ENCODE data around the gene TMSB15B.
A peak's percentile ranks its signal among the peaks of the same experiment; 100 is the strongest.
"Not testable (repeated sequence)": the region's sequence is repeated elsewhere in the genome, so short reads cannot be mapped to it uniquely, and the experiment has no call there.

Gene TMSB15B

GRCh38 chrX:103962411-103963278 lies at the start of gene TMSB15B:
TSS of gene TMSB15B (plus strand) at chrX:103962627.
- not testable (repeated sequence) for H3K27ac ChIP-seq

- TF ChIP-seq CTCF (IDR thresholded peaks at IDR 0.05): no peak
- no peak for TF ChIP-seq ZFX (IDR thresholded peaks at IDR 0.05; ENCODE audit: borderline replicate concordance)
- no peak overlapping the region for H3K27ac ChIP-seq
Observed at GRCh38 chrX:103913356-103914020, 48.9 kb upstream of the TMSB15B start.

GRCh38 chrX:103918050-103918449 lies 44.4 kb upstream of the TMSB15B start:
- TF ChIP-seq ZFX (IDR thresholded peaks at IDR 0.05; ENCODE audit: borderline replicate concordance): no peak
- peak; percentile 62 for TF ChIP-seq CTCF (IDR thresholded peaks at IDR 0.05)
- H3K27ac ChIP-seq: peak overlapping the region; percentile 67

GRCh38 chrX:103918571-103919269 lies 43.7 kb upstream of the TMSB15B start:
- TF ChIP-seq ZFX (IDR thresholded peaks at IDR 0.05; ENCODE audit: borderline replicate concordance): no peak
- TF ChIP-seq CTCF (IDR thresholded peaks at IDR 0.05): no peak
- peak overlapping the region; percentile 67 for H3K27ac ChIP-seq

- peak overlapping the region; percentile 67 for H3K27ac ChIP-seq
- TF ChIP-seq CTCF (IDR thresholded peaks at IDR 0.05) (peak; percentile 23), ZFX (IDR thresholded peaks at IDR 0.05; ENCODE audit: borderline replicate concordance) (no peak)
Observed at GRCh38 chrX:103919270-103919637, 43.2 kb upstream of the TMSB15B start.

GRCh38 chrX:103920515-103920914 lies 41.9 kb upstream of the TMSB15B start:
- not testable (repeated sequence) for H3K27ac ChIP-seq

- TF ChIP-seq ZFX (IDR thresholded peaks at IDR 0.05; ENCODE audit: borderline replicate concordance): no peak
- TF ChIP-seq CTCF (IDR thresholded peaks at IDR 0.05): no peak
- no peak overlapping the region for H3K27ac ChIP-seq
Observed at GRCh38 chrX:103927030-103927429, 35.4 kb upstream of the TMSB15B start.

GRCh38 chrX:103927633-103928032 lies 34.8 kb upstream of the TMSB15B start:
- TF ChIP-seq CTCF (IDR thresholded peaks at IDR 0.05): no peak
- TF ChIP-seq ZFX (IDR thresholded peaks at IDR 0.05; ENCODE audit: borderline replicate concordance): no peak
- H3K27ac ChIP-seq: no peak overlapping the region

Measured in 22Rv1 (cell line).